Endometrium (tissue), 2 donors: Measurements from ENCODE around the gene SMIM44.

Source experiments
- FAIRE-seq: peaks from 2 replicates; lab custom pipeline; 2012; peaks lifted over from hg19 to GRCh38; lab: Jason Lieb, UNC
- donor health status: control.
- donor health status: control.

Gene SMIM44

GRCh38 chr19:3500429-3501101 is 17.3 kb upstream of the SMIM44 start, which contains the start of gene DOHH:
Gene DOHH, minus strand, starts transcription at chr19:3500674. Its CDS starts 3,860 bp downstream, at chr19:3496814.
- peak; percentile 81 for FAIRE-seq

- FAIRE-seq = no peak
Measured at GRCh38 chr19:3499738-3500428, 16.6 kb upstream of the SMIM44 start.

GRCh38 chr19:3497757-3498520 is 14.7 kb upstream of the SMIM44 start:
- no peak for FAIRE-seq

GRCh38 chr19:3496392-3497273 is 13.4 kb upstream of the SMIM44 start:
- FAIRE-seq = no peak

- FAIRE-seq = no peak
Measured at GRCh38 chr19:3494559-3494958, 11.3 kb upstream of the SMIM44 start.

- FAIRE-seq = no peak
Measured at GRCh38 chr19:3494051-3494450, 10.8 kb upstream of the SMIM44 start.

GRCh38 chr19:3493651-3494050 is 10.4 kb upstream of the SMIM44 start:
- FAIRE-seq = no peak

GRCh38 chr19:3492919-3493318 is 9.7 kb upstream of the SMIM44 start:
- no peak for FAIRE-seq

- FAIRE-seq = no peak
Measured at GRCh38 chr19:3492131-3492839, 9.0 kb upstream of the SMIM44 start.

- no peak for FAIRE-seq
Measured at GRCh38 chr19:3491396-3492119, 8.3 kb upstream of the SMIM44 start.

- no peak for FAIRE-seq
Measured at GRCh38 chr19:3482507-3483225, 575 bp downstream of the SMIM44 start.

- FAIRE-seq = no peak
Measured at GRCh38 chr19:3481241-3482090, 1.8 kb downstream of the SMIM44 start.

GRCh38 chr19:3480383-3481091 is 2.7 kb downstream of the SMIM44 start, which contains the start of gene SMIM24:
Gene SMIM24, minus strand, starts transcription at chr19:3480525. Its CDS starts 62 bp downstream, at chr19:3480463.
- no peak for FAIRE-seq

- no peak for FAIRE-seq
Measured at GRCh38 chr19:3479834-3480215, 3.4 kb downstream of the SMIM44 start.

GRCh38 chr19:3479177-3479833 is 3.9 kb downstream of the SMIM44 start:
- FAIRE-seq = no peak

- no peak for FAIRE-seq
Measured at GRCh38 chr19:3478409-3479176, 4.6 kb downstream of the SMIM44 start.

- FAIRE-seq = no peak
Measured at GRCh38 chr19:3477951-3478350, 5.3 kb downstream of the SMIM44 start.
